Activated naive CD8-positive, alpha-beta T cell treated with anti-CD3 and anti-CD28 coated beads, Interleukin-2, amount 50 U/mL, for 16 hours (primary cell): ENCODE results near the gene RTL3.

Experiments used
- DNase-seq: peaks from one replicate; pipeline ENCODE4 v3.0.0-alpha.2; 2020; ENCODE audit warnings: low read depth, low spot score

RTL3 gene

GRCh38 chrX:78619834-78620233, 39.3 kb downstream of the RTL3 start:
- no peak for DNase-seq

DNA sequence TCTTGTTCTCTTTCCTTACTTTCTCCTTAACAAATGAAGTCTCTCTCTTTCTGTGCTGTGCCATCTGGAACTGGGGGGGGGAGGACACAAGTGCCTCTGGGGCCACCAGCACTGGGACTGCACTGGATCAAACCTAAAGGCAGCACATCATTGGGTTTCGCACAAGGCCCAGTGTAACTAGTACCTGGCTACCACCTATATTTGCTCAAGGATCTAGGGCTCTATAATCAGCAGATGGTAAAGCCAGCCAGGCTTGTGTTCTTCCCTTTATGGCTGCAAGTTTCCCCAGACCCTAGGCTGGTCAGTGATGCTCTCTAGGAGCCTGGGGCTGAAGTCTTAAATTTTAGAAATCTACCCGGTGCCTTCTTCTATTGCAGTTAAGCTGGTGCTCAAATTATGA, 40.1 kb downstream of the RTL3 start:
- no peak for DNase-seq

- DNase-seq: no peak
Observed at GRCh38 chrX:78614264-78614663, 44.9 kb downstream of the RTL3 start.
